Activated naive CD8-positive, alpha-beta T cell treated with anti-CD3 and anti-CD28 coated beads, Interleukin-2, amount 10 ng/mL, durations not matched to agents 7 days and 5 days (primary cell): ENCODE measurements around the gene PROCA1. TPM values are rescaled to one million over a fixed set of nuclear protein-coding genes. Genes with fewer than 3 reads are reported as not detected.

ENCODE experiments used
- ATAC-seq: fragments of 150-1000 bp; cut with Tn5 transposase; one replicate; pipeline ENCODE4 v1.10.0; 2021; ENCODE audit warnings: low read depth, moderate library complexity
- POLR2A ChIA-PET: fragments of 350-600 bp; sonication (Branson Sonifier 250); formaldehyde crosslinking; loops from one replicate; lab custom pipeline; 2021; ENCODE audit warnings: antibody characterized with exemption; lab: Charles Lee
- DNase-seq: peaks from one replicate; pipeline ENCODE4 v3.0.0; 2021
- H3K27ac Mint-ChIP-seq: one replicate; pipeline ENCODE4 v1.8.0; 2022; ENCODE audit warnings: mild to moderate bottlenecking, mixed read lengths
- H3K27me3 Mint-ChIP-seq: one replicate; pipeline ENCODE4 v1.8.0; 2022; ENCODE audit warnings: mild to moderate bottlenecking, moderate library complexity, mixed read lengths
- H3K36me3 Mint-ChIP-seq: one replicate; pipeline ENCODE4 v1.8.0; 2021; ENCODE audit warnings: mild to moderate bottlenecking, mixed read lengths
- H3K4me1 Mint-ChIP-seq: one replicate; pipeline ENCODE4 v1.8.0; 2021; ENCODE audit warnings: mixed read lengths
- H3K4me3 Mint-ChIP-seq: one replicate; pipeline ENCODE4 v1.8.0; 2022; ENCODE audit warnings: mild to moderate bottlenecking, moderate library complexity, mixed read lengths
- H3K9me3 Mint-ChIP-seq: one replicate; pipeline ENCODE4 v1.8.0; 2021; ENCODE audit warnings: mixed read lengths
- total RNA-seq, 2 experiments: library from RNA; stranded (reverse); gene quantifications; one replicate each; pipeline ENCODE4 v1.2.3, GENCODE V29; 2021

PROCA1 gene
- total RNA-seq, 2 experiments from 2014 or later = 12.0 to 12.1 TPM

DNA sequence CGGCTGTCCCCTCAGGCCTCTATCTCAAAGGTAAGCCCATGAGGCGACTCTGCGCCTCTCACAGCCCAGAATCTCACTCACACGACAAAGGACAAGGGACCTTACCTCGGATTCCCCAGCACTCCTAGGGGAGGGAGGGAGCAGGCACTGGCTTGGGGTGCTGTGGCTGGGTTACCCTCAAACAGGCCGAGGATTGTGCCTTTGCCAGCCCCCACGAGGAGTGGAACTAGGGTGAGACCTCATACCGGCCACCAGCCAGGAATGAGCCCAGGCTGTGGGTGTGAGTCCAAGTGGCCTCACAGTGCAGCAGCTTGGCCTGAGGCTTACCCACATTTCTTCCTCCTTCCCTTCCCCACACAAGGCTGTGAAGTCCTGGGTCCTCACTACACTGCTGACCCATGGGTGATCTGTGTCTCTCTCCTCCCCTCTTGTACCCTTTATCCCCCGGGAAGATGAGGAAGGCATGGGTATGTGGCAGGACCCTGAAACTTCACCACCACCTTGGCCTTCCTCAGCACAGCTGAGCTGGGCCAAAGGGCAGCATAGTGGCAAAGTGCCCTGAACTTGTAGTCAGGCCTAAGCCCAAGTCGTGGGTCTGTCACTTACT lies 5.9 kb downstream of the PROCA1 start:
- POLR2A ChIA-PET = interaction anchor here (1.2 kb wide), 2 partner anchors 44 kb away, joined by 3 to 4 read pairs; partner anchors contain the start of genes SDF2 and SUPT6H
- ATAC-seq (no peak), DNase-seq (no peak)
- no peaks in the 10 kb centered on the region for H3K27me3 Mint-ChIP-seq
- peaks cover 9% of the 10 kb centered on the region for H3K4me1 Mint-ChIP-seq
- H3K27ac Mint-ChIP-seq = no peak overlapping the region
- H3K9me3 Mint-ChIP-seq = no peaks in the 10 kb centered on the region
- peaks cover 8% of the 10 kb centered on the region for H3K36me3 Mint-ChIP-seq
- no peak overlapping the region for H3K4me3 Mint-ChIP-seq

DNA sequence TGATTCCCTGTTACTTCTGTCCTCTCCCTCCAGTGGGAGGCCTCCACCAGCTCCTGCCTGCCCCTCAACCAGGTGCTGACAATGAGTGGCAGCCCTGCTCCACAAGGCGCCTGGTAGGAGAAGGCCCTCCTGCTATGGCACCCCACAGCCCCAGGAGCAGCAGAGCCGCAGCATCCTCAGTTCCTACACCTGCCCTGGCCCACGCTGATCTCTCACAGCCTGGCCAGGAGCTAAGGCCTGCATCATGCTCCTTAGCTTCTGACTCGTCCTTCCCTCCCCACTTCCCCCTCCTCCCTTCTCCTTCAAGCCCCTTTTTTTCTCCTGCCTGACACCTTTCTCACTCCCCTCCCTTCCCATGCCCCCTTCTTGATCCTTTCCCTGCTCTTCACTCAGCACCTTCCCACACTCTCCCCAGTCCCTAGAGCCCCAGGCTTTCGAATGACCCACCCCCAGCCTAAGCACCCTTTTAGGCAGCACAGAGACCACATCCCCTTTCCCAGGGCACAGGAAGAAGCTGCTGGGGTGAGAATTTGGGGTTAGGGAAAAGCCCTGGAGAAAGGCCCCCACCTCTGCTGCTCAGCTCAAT lies 6.5 kb downstream of the PROCA1 start:
- POLR2A ChIA-PET = interaction anchor here (1.2 kb wide), 1 partner anchor 43 kb away, joined by 4 read pairs; the partner anchor contains the start of genes SDF2 and SUPT6H
- H3K9me3 Mint-ChIP-seq = no peaks in the 10 kb centered on the region

DNA sequence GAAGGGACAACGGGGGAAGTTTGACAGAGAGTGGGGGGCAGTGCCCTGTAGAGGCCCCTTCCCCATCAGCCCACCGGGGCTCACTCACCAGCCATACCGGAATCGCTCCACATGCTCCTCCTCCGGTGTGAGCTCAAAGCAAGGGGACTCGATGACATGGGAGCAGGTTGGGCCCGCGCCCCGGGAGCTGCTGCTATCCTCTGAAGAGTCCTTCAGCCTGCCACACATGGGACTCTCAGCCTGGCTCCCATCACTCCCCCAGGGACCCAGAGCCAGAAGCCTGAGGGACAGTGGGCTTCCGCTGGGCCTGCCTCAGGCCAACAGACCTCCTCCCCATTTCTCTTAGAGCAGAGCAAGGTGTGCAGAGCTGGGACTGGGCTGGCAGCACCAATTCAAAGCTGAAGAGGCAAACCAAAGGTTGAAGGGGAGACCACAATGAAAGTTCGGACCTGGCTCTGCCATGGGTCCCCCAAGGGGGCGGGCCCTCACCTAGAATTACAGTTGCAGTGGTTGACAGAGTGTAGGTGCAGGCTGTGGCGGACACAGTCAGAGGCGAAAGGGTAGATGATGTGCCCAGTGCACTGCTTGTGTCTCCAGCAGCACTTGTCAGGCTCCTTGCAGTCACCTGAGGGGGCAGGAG lies 7.3 kb downstream of the PROCA1 start:
- H3K9me3 Mint-ChIP-seq = no peaks in the 10 kb centered on the region
- no peak for DNase-seq
- peaks cover 9% of the 10 kb centered on the region for H3K36me3 Mint-ChIP-seq
- no peak overlapping the region for H3K4me3 Mint-ChIP-seq
- no peak for ATAC-seq
- peaks cover 5% of the 10 kb centered on the region for H3K4me1 Mint-ChIP-seq
- peak overlapping the region; percentile 17 for H3K27ac Mint-ChIP-seq
- POLR2A ChIA-PET = interaction anchor here (1.2 kb wide), 1 partner anchor 42 kb away, joined by 4 read pairs; the partner anchor contains the start of genes SDF2 and SUPT6H
- H3K27me3 Mint-ChIP-seq = no peaks in the 10 kb centered on the region

More for the DNA sequence above, 6.5 kb downstream of the PROCA1 start:
- DNase-seq (no peak), ATAC-seq (no peak)
- H3K36me3 Mint-ChIP-seq = peaks cover 9% of the 10 kb centered on the region
- no peak overlapping the region for H3K4me3 Mint-ChIP-seq
- peak overlapping the region; percentile 35 for H3K27ac Mint-ChIP-seq
- H3K27me3 Mint-ChIP-seq = no peaks in the 10 kb centered on the region
- H3K4me1 Mint-ChIP-seq = peaks cover 5% of the 10 kb centered on the region

DNA sequence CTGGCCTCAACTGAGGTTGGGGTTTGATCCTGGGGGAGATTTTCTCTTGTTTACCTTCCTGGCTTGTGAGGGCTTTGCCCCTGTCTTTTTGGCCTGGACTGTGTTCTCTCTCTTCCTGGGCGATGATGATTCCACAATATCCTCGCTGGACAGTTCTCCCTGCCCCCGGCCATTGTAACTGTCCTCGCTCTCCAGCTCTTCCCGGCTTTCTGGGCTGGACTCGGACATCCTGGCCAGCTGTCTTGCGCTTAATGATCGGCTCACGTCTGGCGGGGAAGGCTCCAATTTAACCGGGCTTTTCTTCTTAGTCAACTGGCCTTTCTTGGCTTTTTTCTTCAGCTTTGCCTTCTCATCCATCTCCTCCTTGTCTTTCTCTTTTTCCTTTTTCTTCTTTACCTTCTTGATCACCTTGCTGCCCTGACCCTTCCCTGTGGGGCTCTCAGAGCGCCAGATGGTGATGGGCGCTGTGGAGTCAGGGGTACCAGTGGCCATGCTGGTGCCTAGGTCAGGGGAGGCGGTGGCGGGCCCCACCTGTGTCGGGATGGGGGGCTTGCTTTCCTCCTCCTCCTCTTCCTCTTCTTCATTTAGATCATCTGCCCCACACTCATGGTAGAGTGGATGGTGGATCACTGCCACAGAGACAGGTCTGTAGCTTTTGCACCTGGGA lies 8.0 kb downstream of the PROCA1 start:
- Mint-ChIP-seq H3K4me3 (no peak overlapping the region), H3K4me1 (peaks cover 5% of the 10 kb centered on the region), H3K27ac (peak overlapping the region; percentile 49)

DNA sequence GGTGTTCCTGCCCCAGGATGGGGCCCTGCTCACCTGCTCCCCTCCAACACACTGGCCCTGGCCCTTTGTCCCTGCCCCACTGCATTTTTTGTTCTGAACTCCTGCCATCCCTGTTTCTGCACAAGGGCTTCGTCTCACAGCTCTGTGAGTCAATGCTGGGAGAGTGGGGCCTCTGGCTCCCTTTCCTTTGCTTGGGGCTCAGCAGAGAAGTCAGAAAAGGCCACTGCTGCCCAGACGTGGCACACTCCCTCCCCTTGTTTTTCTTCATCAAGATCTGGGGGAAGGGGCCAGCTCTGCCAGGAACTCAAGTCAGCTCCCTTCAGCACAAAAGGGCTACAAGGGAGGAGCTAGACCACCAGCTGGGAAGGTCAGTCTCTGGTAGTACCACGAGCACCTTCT lies 8.9 kb downstream of the PROCA1 start:
- H3K27me3 Mint-ChIP-seq = no peaks in the 10 kb centered on the region
- ATAC-seq (no peak), DNase-seq (no peak)
- H3K9me3 Mint-ChIP-seq = no peaks in the 10 kb centered on the region
- H3K36me3 Mint-ChIP-seq = peaks cover 9% of the 10 kb centered on the region
- H3K4me1 Mint-ChIP-seq = peaks cover 2% of the 10 kb centered on the region
- H3K27ac Mint-ChIP-seq = peak overlapping the region; percentile 36
- POLR2A ChIA-PET = interaction anchor here (0.8 kb wide), 3 partner anchors 12 to 32 kb away, joined by 3 read pairs; partner anchors contain the start of gene RPL23A
- no peak overlapping the region for H3K4me3 Mint-ChIP-seq

More for the DNA sequence above, 8.0 kb downstream of the PROCA1 start:
- peaks cover 9% of the 10 kb centered on the region for H3K36me3 Mint-ChIP-seq
- POLR2A ChIA-PET = no interaction called here
- no peaks in the 10 kb centered on the region for H3K9me3 Mint-ChIP-seq
- no peaks in the 10 kb centered on the region for H3K27me3 Mint-ChIP-seq
- no peak for ATAC-seq
- DNase-seq = no peak

DNA sequence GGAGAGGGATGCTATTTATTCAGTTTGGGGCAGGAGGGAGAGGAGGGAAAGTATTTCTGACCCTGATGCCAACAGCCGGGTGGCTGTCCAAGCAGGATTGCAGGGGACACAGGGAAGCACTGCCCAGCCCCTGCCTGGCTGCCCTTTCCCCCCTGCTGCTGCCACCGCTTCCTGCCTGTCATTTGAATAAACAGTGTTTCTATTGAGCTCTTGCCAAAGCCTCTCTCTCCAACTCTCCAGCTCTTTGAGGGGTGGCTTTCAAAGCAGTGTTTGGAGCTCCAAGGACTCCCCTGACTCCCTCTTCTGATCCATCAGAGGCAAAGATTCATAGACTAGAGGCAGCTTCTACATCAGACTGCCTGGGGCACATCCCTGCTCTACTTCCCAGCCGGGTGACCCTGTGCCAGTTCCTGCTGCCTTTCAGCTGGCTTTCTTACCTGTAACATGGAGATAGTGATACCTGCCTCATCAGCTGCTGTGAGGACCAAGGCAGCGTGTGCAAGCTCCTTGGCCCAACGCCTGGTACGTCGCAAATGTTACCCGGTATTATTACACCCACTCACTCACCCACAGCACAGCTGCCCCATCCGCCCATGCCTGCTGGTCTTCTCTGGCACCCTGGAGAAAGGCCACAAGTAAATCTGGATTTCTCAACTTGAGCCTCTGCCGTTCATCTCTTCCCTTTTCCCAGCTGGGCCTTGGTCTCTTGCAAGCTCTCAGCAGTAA lies 9.5 kb downstream of the PROCA1 start:
- Mint-ChIP-seq H3K36me3 (peaks cover 9% of the 10 kb centered on the region), H3K27me3 (no peaks in the 10 kb centered on the region), H3K4me3 (no peak overlapping the region), H3K27ac (peak overlapping the region; percentile 36), H3K9me3 (no peaks in the 10 kb centered on the region), H3K4me1 (peaks cover 1% of the 10 kb centered on the region)
- POLR2A ChIA-PET = interaction anchor here (0.8 to 1.2 kb wide), 4 partner anchors 9 to 31 kb away, joined by 3 read pairs; partner anchors contain the start of gene RPL23A
- DNase-seq (no peak), ATAC-seq (no peak)

DNA sequence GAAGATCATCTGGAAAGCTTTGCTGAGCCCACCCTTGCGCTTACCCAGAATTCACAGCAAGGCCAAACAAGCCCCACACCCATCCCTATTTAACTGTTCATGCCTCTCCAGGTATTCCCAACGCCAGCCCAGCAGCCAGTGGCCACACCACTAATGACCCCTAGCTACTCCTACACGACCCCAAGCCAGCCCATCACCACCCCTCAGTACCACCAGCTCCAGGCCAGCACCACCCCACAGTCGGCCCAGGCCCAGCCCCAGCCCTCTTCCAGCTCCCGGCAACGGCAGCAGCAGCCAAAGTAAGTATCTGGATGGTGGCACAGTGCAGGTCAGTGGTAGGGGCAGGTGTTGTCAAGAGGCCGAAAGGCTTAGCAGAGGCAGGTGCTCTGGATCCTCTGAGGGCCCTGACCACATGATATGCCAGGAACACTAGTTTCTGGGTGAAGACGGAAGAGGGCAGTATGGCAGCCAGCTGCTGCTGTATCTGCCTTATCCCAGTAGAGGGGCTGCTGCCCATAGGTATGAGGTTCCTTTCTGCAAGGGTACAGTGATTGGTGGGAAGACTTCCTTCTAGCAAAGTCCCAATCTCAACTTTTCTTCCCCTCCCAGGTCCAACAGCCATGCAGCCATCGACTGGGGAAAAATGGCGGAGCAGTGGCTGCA lies 10.7 kb downstream of the PROCA1 start:
- Mint-ChIP-seq H3K27me3 (no peaks in the 10 kb centered on the region), H3K9me3 (no peaks in the 10 kb centered on the region), H3K27ac (peak overlapping the region; percentile 5), H3K4me3 (no peak overlapping the region), H3K4me1 (no peaks in the 10 kb centered on the region), H3K36me3 (peaks cover 9% of the 10 kb centered on the region)
- POLR2A ChIA-PET = interaction anchor here (1.2 kb wide), 1 partner anchor 10 kb away, joined by 3 read pairs; no protein-coding TSS in a partner anchor
- no peak for ATAC-seq
- no peak for DNase-seq

DNA sequence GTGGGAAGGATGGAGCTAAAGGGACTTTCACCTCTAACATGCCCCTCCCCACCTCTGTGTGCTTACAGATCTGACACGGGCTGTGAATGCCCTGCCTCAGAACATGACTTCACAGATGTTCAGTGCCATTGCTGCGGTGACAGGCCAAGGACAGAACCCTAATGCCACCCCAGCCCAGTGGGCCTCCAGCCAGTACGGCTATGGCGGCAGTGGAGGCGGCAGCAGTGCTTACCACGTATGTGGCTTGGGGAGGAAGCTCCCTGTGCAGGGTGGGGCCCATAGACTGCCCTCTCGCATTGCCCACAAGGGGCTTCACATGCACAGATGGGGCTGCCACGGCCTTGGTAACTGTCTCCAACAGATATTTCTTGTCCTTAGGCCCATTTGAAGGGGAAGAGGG lies 11.4 kb downstream of the PROCA1 start:
- DNase-seq (no peak), ATAC-seq (no peak)
- H3K9me3 Mint-ChIP-seq = no peaks in the 10 kb centered on the region
- POLR2A ChIA-PET = no interaction called here
- no peak overlapping the region for H3K4me3 Mint-ChIP-seq
- H3K27ac Mint-ChIP-seq = no peak overlapping the region
- H3K4me1 Mint-ChIP-seq = no peaks in the 10 kb centered on the region
- peaks cover 9% of the 10 kb centered on the region for H3K36me3 Mint-ChIP-seq
- H3K27me3 Mint-ChIP-seq = no peaks in the 10 kb centered on the region

DNA sequence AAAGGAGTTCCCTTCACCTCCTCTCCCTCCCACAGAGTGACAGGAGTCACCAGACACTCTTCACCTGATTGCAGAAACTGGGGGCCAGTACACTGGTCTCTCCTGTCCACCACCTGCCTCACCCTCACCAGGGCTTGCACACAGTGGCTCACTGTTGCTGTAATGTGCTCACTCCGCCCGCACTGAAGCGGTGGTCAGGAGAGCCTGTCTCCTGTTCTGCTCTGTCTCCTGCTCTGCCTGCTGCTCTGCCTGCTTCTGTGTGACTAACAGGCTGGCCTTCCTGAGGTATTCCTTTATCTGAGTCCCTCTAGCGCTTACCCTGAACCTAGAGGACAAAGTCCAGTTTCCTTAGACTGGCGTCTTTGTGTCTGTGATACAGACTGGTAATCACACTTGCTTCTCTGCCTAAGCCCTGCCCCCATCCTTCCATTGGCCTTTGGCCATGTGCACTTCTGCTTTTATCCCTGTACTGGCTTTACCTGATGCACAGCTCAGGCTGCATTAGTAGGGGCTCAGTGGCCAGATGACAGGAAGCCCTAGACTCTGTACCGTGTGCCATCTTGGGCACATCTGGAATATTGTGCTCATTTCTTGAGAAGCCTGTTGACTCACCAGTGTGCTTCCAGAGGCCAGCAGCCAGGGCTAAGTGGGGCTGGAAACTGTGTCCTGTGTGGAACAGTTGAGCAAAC lies 13.3 kb downstream of the PROCA1 start:
- Mint-ChIP-seq H3K27ac (no peak overlapping the region), H3K9me3 (no peaks in the 10 kb centered on the region), H3K4me3 (no peak overlapping the region), H3K36me3 (peaks cover 12% of the 10 kb centered on the region), H3K4me1 (no peaks in the 10 kb centered on the region), H3K27me3 (no peaks in the 10 kb centered on the region)
- no peak for DNase-seq
- POLR2A ChIA-PET = no interaction called here
- ATAC-seq = no peak

DNA sequence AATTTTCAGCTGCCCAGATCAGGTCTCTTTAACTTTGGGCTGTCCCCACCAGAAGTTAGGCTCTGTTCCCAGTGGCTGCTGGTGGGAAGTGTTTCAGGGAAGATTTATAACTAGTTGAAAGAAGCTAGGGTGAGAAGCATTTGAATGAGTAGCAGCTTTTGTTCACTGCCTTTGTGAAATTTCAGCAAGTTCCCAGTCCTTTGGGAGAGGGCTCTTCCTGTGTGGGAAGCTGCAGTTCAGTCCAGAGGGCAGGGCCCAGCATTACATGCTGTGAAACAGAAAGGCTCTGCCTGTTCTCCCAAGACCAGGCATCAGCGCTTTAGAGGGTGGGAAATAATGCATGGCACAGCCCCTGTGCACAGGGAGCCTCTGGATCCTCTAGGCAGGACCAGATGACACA lies 17.8 kb downstream of the PROCA1 start:
- no peak for ATAC-seq
- peaks cover 17% of the 10 kb centered on the region for H3K36me3 Mint-ChIP-seq

DNA sequence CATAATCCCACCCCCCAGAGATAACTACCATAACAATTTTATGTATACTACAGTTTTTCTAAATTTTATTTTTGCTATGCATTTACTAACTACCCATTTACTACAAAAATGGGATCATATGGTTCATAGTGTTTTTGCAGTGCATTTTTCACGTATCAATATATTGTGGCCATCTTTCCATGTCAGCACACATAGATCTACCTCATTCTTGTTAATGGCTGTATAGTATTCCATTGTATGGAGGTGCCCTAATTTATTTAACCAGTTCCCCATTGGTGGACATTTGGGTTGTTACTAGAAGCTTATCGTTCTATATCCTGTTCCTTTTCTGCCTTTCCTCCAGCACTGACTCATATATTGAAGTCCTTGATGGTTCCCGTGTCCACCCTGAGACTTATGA lies 22.7 kb downstream of the PROCA1 start:
- Mint-ChIP-seq H3K4me3 (no peak overlapping the region), H3K27me3 (no peaks in the 10 kb centered on the region), H3K27ac (no peak overlapping the region), H3K9me3 (no peaks in the 10 kb centered on the region), H3K4me1 (no peaks in the 10 kb centered on the region), H3K36me3 (peaks cover 43% of the 10 kb centered on the region)
- ATAC-seq (no peak), DNase-seq (no peak)
- POLR2A ChIA-PET = no interaction called here

More for the DNA sequence above, 17.8 kb downstream of the PROCA1 start:
- Mint-ChIP-seq H3K9me3 (no peaks in the 10 kb centered on the region), H3K27me3 (no peaks in the 10 kb centered on the region), H3K4me3 (no peak overlapping the region), H3K27ac (no peak overlapping the region), H3K4me1 (no peaks in the 10 kb centered on the region)
- DNase-seq = no peak
- POLR2A ChIA-PET = no interaction called here

DNA sequence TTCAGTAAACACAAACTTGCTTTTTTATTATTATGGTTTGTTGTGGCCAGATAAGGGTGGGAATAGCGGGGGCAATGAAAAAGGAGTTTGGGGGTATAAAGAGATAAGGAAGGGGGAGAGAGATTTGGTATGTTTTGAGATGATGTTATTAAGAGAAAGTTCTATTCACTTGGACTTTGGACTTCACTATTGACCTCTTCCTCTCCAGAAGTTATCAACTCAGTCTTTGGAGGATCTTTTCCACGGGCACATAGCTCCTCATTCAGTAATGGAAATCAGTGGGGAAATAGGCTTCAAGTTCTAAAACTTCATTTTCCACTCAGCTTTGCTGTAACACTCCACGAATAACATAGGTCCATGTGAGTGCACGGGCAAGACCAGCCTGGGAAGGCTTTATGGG lies 23.2 kb downstream of the PROCA1 start:
- Mint-ChIP-seq H3K27me3 (no peaks in the 10 kb centered on the region), H3K4me1 (no peaks in the 10 kb centered on the region), H3K9me3 (no peaks in the 10 kb centered on the region), H3K4me3 (no peak overlapping the region), H3K27ac (no peak overlapping the region), H3K36me3 (peaks cover 41% of the 10 kb centered on the region)
- DNase-seq (no peak), ATAC-seq (no peak)
- POLR2A ChIA-PET = no interaction called here
